Upper lobe of right lung (tissue), 1 donor: ENCODE results near the gene BAZ2B. TPM values are rescaled to one million over a fixed set of nuclear protein-coding genes. Genes with fewer than 3 reads are reported as not detected.
"Not testable (repeated sequence)": the region's sequence is repeated elsewhere in the genome, so short reads cannot be mapped to it uniquely, and the experiment has no call there.

ENCODE experiments used
- ATAC-seq: fragments of 200-7000 bp; cut with Tn5 transposase; one replicate; pipeline ENCODE4 v1.9.1; 2020; ENCODE audit warnings: mild to moderate bottlenecking, moderate library complexity
- DNase-seq: peaks from one replicate; pipeline ENCODE4 v3.0.0-alpha.2; 2020
- H3K27ac ChIP-seq: fragments of 200-600 bp; one replicate; pipeline ENCODE4 v1.8.0; 2022
- H3K27me3 ChIP-seq: fragments of 200-600 bp; one replicate; pipeline ENCODE4 v1.8.0; 2022; ENCODE audit warnings: mild to moderate bottlenecking
- H3K36me3 ChIP-seq: fragments of 200-600 bp; one replicate; pipeline ENCODE4 v1.8.0; 2022
- H3K4me1 ChIP-seq: fragments of 200-600 bp; one replicate; pipeline ENCODE4 v1.8.0; 2022
- H3K4me3 ChIP-seq: fragments of 200-600 bp; one replicate; pipeline ENCODE4 v1.8.0; 2022; ENCODE audit warnings: mild to moderate bottlenecking
- H3K9me3 ChIP-seq: fragments of 200-600 bp; one replicate; pipeline ENCODE4 v1.8.0; 2022
- CTCF ChIP-seq: fragments of 200-600 bp; IDR thresholded peaks from one replicate; pipeline ENCODE4 v1.8.0; 2022; ENCODE audit warnings: antibody characterized with exemption
- intact Hi-C: fragments of 100-400 bp; cut with DNase I; formaldehyde crosslinking; loops from one replicate; pipeline ENCODE4 v1.11.0; 2022
- total RNA-seq: library from RNA; stranded (reverse); fragmentation: NEBNext Ultra II Directional; extraction: Animal tissue kit (Norgen Biotek cat#: 25700); gene quantifications from one replicate; pipeline ENCODE4 v1.2.1, GENCODE V29; 2021
- donor health status: DM: no; HTN: yes; CAD: no; lungs with severe emphysema.

BAZ2B gene
- total RNA-seq, 1 donor from 2014 or later: 91.9 TPM

- no peak overlapping the region for H3K4me3 ChIP-seq
- no peaks in the 10 kb centered on the region for H3K9me3 ChIP-seq
- peak overlapping the region; percentile 7 for H3K27ac ChIP-seq
- H3K27me3 ChIP-seq: no peaks in the 10 kb centered on the region
- no peak for TF ChIP-seq CTCF
- intact Hi-C loops: no loop called here
- H3K36me3 ChIP-seq: peaks cover 46% of the 10 kb centered on the region
- DNase-seq (no peak), ATAC-seq (no peak)
- H3K4me1 ChIP-seq: no peaks in the 10 kb centered on the region
Measured at GRCh38 chr2:159362094-159362493, 254.3 kb downstream of the BAZ2B start.

GRCh38 chr2:159361603-159362002 is 254.7 kb downstream of the BAZ2B start:
- H3K9me3 ChIP-seq, intact Hi-C loops, ATAC-seq, H3K27ac ChIP-seq, H3K4me1 ChIP-seq, H3K4me3 ChIP-seq, H3K27me3 ChIP-seq, DNase-seq: not testable (repeated sequence)
- peaks cover 41% of the 10 kb centered on the region for H3K36me3 ChIP-seq

- ATAC-seq (no peak), DNase-seq (no peak)
- intact Hi-C loops: no loop called here
- H3K4me3 ChIP-seq: no peak overlapping the region
- no peaks in the 10 kb centered on the region for H3K4me1 ChIP-seq
- TF ChIP-seq CTCF: no peak
- no peaks in the 10 kb centered on the region for H3K9me3 ChIP-seq
- peaks cover 7% of the 10 kb centered on the region for H3K36me3 ChIP-seq
- no peaks in the 10 kb centered on the region for H3K27me3 ChIP-seq
- H3K27ac ChIP-seq: no peak overlapping the region
Measured at GRCh38 chr2:159356053-159356554, 260.2 kb downstream of the BAZ2B start.

GRCh38 chr2:159351977-159352376 is 264.4 kb downstream of the BAZ2B start:
- no peak for DNase-seq
- no peak for TF ChIP-seq CTCF
- Histone ChIP-seq H3K4me3 (no peak overlapping the region), H3K9me3 (no peaks in the 10 kb centered on the region), H3K4me1 (no peaks in the 10 kb centered on the region), H3K27me3 (no peaks in the 10 kb centered on the region), H3K27ac (no peak overlapping the region), H3K36me3 (peaks cover 39% of the 10 kb centered on the region)
- ATAC-seq: no peak
- intact Hi-C loops: no loop called here

- no peak for TF ChIP-seq CTCF
- Histone ChIP-seq H3K4me1 (no peaks in the 10 kb centered on the region), H3K36me3 (peaks cover 46% of the 10 kb centered on the region), H3K4me3 (no peak overlapping the region), H3K27me3 (no peaks in the 10 kb centered on the region), H3K9me3 (no peaks in the 10 kb centered on the region), H3K27ac (no peak overlapping the region)
- no peak for ATAC-seq
- no peak for DNase-seq
- intact Hi-C loops: no loop called here
Measured at GRCh38 chr2:159349674-159350299, 266.6 kb downstream of the BAZ2B start.

GRCh38 chr2:159326569-159327255 is 289.6 kb downstream of the BAZ2B start:
- Histone ChIP-seq H3K4me1 (no peaks in the 10 kb centered on the region), H3K36me3 (peaks cover 47% of the 10 kb centered on the region), H3K27me3 (no peaks in the 10 kb centered on the region), H3K27ac (peak overlapping the region; percentile 5), H3K4me3 (no peak overlapping the region), H3K9me3 (no peaks in the 10 kb centered on the region)
- TF ChIP-seq CTCF: no peak
- DNase-seq: no peak
- intact Hi-C loops: no loop called here
- ATAC-seq: peak; percentile 72
